HG03460 (cell line): Measurements from ENCODE around the gene CSTA.

Experiments
- ATAC-seq: cut with Tn5 transposase; IDR thresholded peaks from one replicate; pipeline ENCODE4 v1.9.1; 2021; ENCODE audit not compliant: unreplicated experiment

The CSTA gene

GRCh38 chr3:122377975-122378374, 52.9 kb downstream of the CSTA start:
- no peak for ATAC-seq

- ATAC-seq, result peak; percentile 42
These were observed 58.0 kb downstream of the CSTA start, which contains the start of gene MIX23 for GRCh38 chr3:122382888-122383666. TSS of gene MIX23 (minus strand) at chr3:122383231. CDS start at chr3:122383224, 7 bp downstream.

GRCh38 chr3:122383771-122384697, 59.0 kb downstream of the CSTA start, which contains the start of gene FAM162A:
TSS of gene FAM162A (plus strand) at chr3:122384182. CDS start at chr3:122384266, 84 bp downstream.
- peak; percentile 91 for ATAC-seq

GRCh38 chr3:122387709-122388108, 62.7 kb downstream of the CSTA start:
- no peak for ATAC-seq

- ATAC-seq, result no peak
These were observed 64.1 kb downstream of the CSTA start for GRCh38 chr3:122389197-122389596.

- no peak for ATAC-seq
These were observed 64.8 kb downstream of the CSTA start for GRCh38 chr3:122389892-122390291.

GRCh38 chr3:122390665-122391064, 65.6 kb downstream of the CSTA start:
- no peak for ATAC-seq
